ENCODE data around the gene ADGRD1. TPM values are rescaled to one million over a fixed set of nuclear protein-coding genes. Genes with fewer than 3 reads are reported as not detected.

ADGRD1 gene
- total RNA-seq, 1 donor from 2014 or later: 99.5 TPM

- DNase-seq: peak; percentile 42
- H3K9me3 ChIP-seq (replicated peaks): peaks cover 11% of the 10 kb centered on the region
- TF ChIP-seq CTCF (IDR thresholded peaks at IDR 0.05; ENCODE audit: borderline replicate concordance): peak; percentile 96
- peak overlapping the region; percentile 42 for H3K4me3 ChIP-seq
- H3K27ac ChIP-seq (replicated peaks): no peak overlapping the region
- intact Hi-C loops (cut with micrococcal nuclease): loop anchor here (10.0 kb wide), 1 partner anchor 218 kb away; no protein-coding TSS in a partner anchor
- H3K36me3 ChIP-seq: no peaks in the 10 kb centered on the region
- H3K27me3 ChIP-seq (ENCODE audit: low read depth): peaks cover 30% of the 10 kb centered on the region
- peaks cover 4% of the 10 kb centered on the region for H3K4me1 ChIP-seq
Measured at GRCh38 chr12:130916241-130916911, 37.3 kb upstream of the ADGRD1 start.

GRCh38 chr12:130917607-130918006 lies 36.1 kb upstream of the ADGRD1 start:
- no peak for DNase-seq
- Histone ChIP-seq H3K27ac (replicated peaks) (no peak overlapping the region), H3K4me3 (no peak overlapping the region), H3K9me3 (replicated peaks) (peaks cover 7% of the 10 kb centered on the region), H3K27me3 (ENCODE audit: low read depth) (peaks cover 30% of the 10 kb centered on the region), H3K36me3 (no peaks in the 10 kb centered on the region), H3K4me1 (peaks cover 4% of the 10 kb centered on the region)
- intact Hi-C loops (cut with micrococcal nuclease): loop anchor here (10.0 kb wide), 1 partner anchor 217 kb away; no protein-coding TSS in a partner anchor
- no peak for TF ChIP-seq CTCF (IDR thresholded peaks at IDR 0.05; ENCODE audit: borderline replicate concordance)

- intact Hi-C loops (cut with micrococcal nuclease): loop anchor here (10.0 kb wide), 1 partner anchor 216 kb away; no protein-coding TSS in a partner anchor
- no peak overlapping the region for H3K4me3 ChIP-seq
- peaks cover 7% of the 10 kb centered on the region for H3K9me3 ChIP-seq (replicated peaks)
- no peak overlapping the region for H3K27ac ChIP-seq (replicated peaks)
- DNase-seq: no peak
- H3K36me3 ChIP-seq: no peaks in the 10 kb centered on the region
- peaks cover 4% of the 10 kb centered on the region for H3K4me1 ChIP-seq
- H3K27me3 ChIP-seq (ENCODE audit: low read depth): peaks cover 30% of the 10 kb centered on the region
- no peak for TF ChIP-seq CTCF (IDR thresholded peaks at IDR 0.05; ENCODE audit: borderline replicate concordance)
Measured at GRCh38 chr12:130919086-130919485, 34.6 kb upstream of the ADGRD1 start.

GRCh38 chr12:130920119-130920703 lies 33.5 kb upstream of the ADGRD1 start:
- intact Hi-C loops (cut with micrococcal nuclease): no loop called here

More at GRCh38 chr12:130920119-130920703, 33.5 kb upstream of the ADGRD1 start:
- Histone ChIP-seq H3K9me3 (replicated peaks) (peaks cover 7% of the 10 kb centered on the region), H3K36me3 (no peaks in the 10 kb centered on the region), H3K4me1 (peaks cover 4% of the 10 kb centered on the region), H3K27ac (replicated peaks) (peak overlapping the region; percentile 77), H3K4me3 (no peak overlapping the region), H3K27me3 (ENCODE audit: low read depth) (peaks cover 27% of the 10 kb centered on the region)
- no peak for DNase-seq
- TF ChIP-seq CTCF (IDR thresholded peaks at IDR 0.05; ENCODE audit: borderline replicate concordance): no peak

Measured in left ventricle myocardium inferior (tissue), 1 donor.